Hematopoietic multipotent progenitor cell (in vitro differentiated cells): ENCODE data around the gene FPR2. TPM values are rescaled to one million over a fixed set of nuclear protein-coding genes. Genes with fewer than 3 reads are reported as not detected.
"Not testable (repeated sequence)": the region's sequence is repeated elsewhere in the genome, so short reads cannot be mapped to it uniquely, and the experiment has no call there.

ENCODE experiments used
- DNase-seq, 3 donors: peaks; one replicate each; pipeline ENCODE4 v3.0.0-alpha.2; 2011 to 2015; ENCODE audit warnings: low read depth in 2 of 3, low spot score in 2 of 3
- total RNA-seq: library from RNA; depleted of rRNA; stranded (reverse); fragments of >200 nt; gene quantifications from one replicate; pipeline ENCODE4 v1.2.3, GENCODE V29; 2012

Gene FPR2
- total RNA-seq: 0.54 TPM

- no peak for DNase-seq
Observed at GRCh38 chr19:51760697-51761356, at the start of gene FPR2. FPR2 (plus strand) TSS chr19:51761180; CDS start chr19:51768659, 7,479 bp downstream.

- DNase-seq: no peak
Observed at GRCh38 chr19:51711702-51712101, 49.3 kb upstream of the FPR2 start.

GRCh38 chr19:51712461-51713081, 48.4 kb upstream of the FPR2 start:
- peak in 1 of 3 donors; percentile 52 for DNase-seq

GRCh38 chr19:51713319-51714285, 47.4 kb upstream of the FPR2 start:
- DNase-seq: no peak

GRCh38 chr19:51714848-51715247, 46.1 kb upstream of the FPR2 start:
- DNase-seq: no peak

- no peak for DNase-seq
Observed at GRCh38 chr19:51715850-51716249, 45.1 kb upstream of the FPR2 start.

- no peak for DNase-seq
Observed at GRCh38 chr19:51716925-51717324, 44.1 kb upstream of the FPR2 start.

- no peak for DNase-seq
Observed at GRCh38 chr19:51719251-51719988, 41.6 kb upstream of the FPR2 start.

GRCh38 chr19:51721905-51722304, 39.1 kb upstream of the FPR2 start:
- no peak for DNase-seq

- DNase-seq: no peak
Observed at GRCh38 chr19:51722492-51722891, 38.5 kb upstream of the FPR2 start.

GRCh38 chr19:51724543-51724942, 36.4 kb upstream of the FPR2 start:
- DNase-seq: no peak

- DNase-seq: no peak
Observed at GRCh38 chr19:51726049-51726448, 34.9 kb upstream of the FPR2 start.

GRCh38 chr19:51727349-51727880, 33.6 kb upstream of the FPR2 start:
- no peak for DNase-seq

- DNase-seq: no peak
Observed at GRCh38 chr19:51729781-51730180, 31.2 kb upstream of the FPR2 start.

GRCh38 chr19:51733742-51734522, 27.0 kb upstream of the FPR2 start:
- no peak for DNase-seq

GRCh38 chr19:51735759-51736449, 25.1 kb upstream of the FPR2 start:
- peak in 2 of 3 donors; percentile 54 to 56 for DNase-seq

GRCh38 chr19:51737389-51737788, 23.6 kb upstream of the FPR2 start:
- DNase-seq: no peak

GRCh38 chr19:51737924-51738323, 23.1 kb upstream of the FPR2 start:
- no peak for DNase-seq

- not testable (repeated sequence) for DNase-seq
Observed at GRCh38 chr19:51738523-51738922, 22.5 kb upstream of the FPR2 start.
